Prostate gland (tissue), 2 donors: ENCODE results near the gene RTP5. TPM values are rescaled to one million over a fixed set of nuclear protein-coding genes. Genes with fewer than 3 reads are reported as not detected.

Experiments used
- DNase-seq: peaks from one replicate; pipeline ENCODE4 v3.0.0-alpha.2; 2019; ENCODE audit warnings: low spot score
- H3K27ac ChIP-seq, 2 donors: fragments of 200-600 bp; sonication (generic); 2 replicates each; pipeline ENCODE4 v1.5.1; 2017 to 2019
- H3K27me3 ChIP-seq: fragments of 200-600 bp; sonication (generic); replicated peaks from 2 replicates; pipeline ENCODE4 v1.5.1; 2019; ENCODE audit not compliant: insufficient read depth
- H3K36me3 ChIP-seq, 2 donors: fragments of 200-600 bp; sonication (generic); 1 replicate in 1 of 2; 2 replicates in 1 of 2; pipeline versions ENCODE4 v1.5.1 to v1.8.1; 2017 to 2019
- H3K4me1 ChIP-seq: fragments of 200-600 bp; sonication (generic); replicated peaks from 2 replicates; pipeline ENCODE4 v1.5.1; 2019
- H3K4me3 ChIP-seq, 2 donors: fragments of 200-600 bp; sonication (generic); 2 replicates each; pipeline ENCODE4 v1.5.1; 2017 to 2019
- H3K9me3 ChIP-seq: fragments of 200-600 bp; sonication (generic); 2 replicates; pipeline ENCODE4 v1.5.1; 2017
- CTCF ChIP-seq, 4 experiments: fragments of 200-600 bp in 2 of 4; fragments of 450-650 bp in 2 of 4; sonication (generic) in 2 of 4; IDR thresholded peaks; 1 replicate in 3 of 4; 2 replicates in 1 of 4; pipeline ENCODE4 v1.5.1; 2016 to 2019; ENCODE audit warnings: antibody characterized with exemption in 4 of 4, mild to moderate bottlenecking in 2 of 4, moderate library complexity in 2 of 4
- POLR2A ChIP-seq: fragments of 450-650 bp; IDR thresholded peaks from one replicate; pipeline ENCODE4 v1.6.1; 2016; ENCODE audit warnings: antibody characterized with exemption, mild to moderate bottlenecking
- POLR2AphosphoS5 ChIP-seq: sonication (generic); formaldehyde crosslinking; IDR thresholded peaks from one replicate; pipeline ENCODE4 v1.6.1; 2017; ENCODE audit warnings: antibody characterized with exemption
- WGBS: methylation state at CpG from one replicate; pipeline ENCODE4 v1.1.5; 2018; 5-methylcytosine and 5-hydroxymethylcytosine counted together
- intact Hi-C: fragments of 100-400 bp; cut with DNase I; formaldehyde crosslinking; loops from one replicate; pipeline ENCODE4 v1.14.2; 2022
- total RNA-seq, 2 donors: library from RNA; depleted of rRNA; stranded (reverse); fragments of >200 nt; gene quantifications; one replicate each; pipeline ENCODE4 v1.1.0, GENCODE V29; 2016

The RTP5 gene
- total RNA-seq, 2 donors from 2014 or later, result 0.14 to 0.28 TPM

GRCh38 chr2:241863536-241863954, 6.0 kb upstream of the RTP5 start:
- Histone ChIP-seq H3K36me3 (no peaks in the 10 kb centered on the region), H3K4me3 (no peak overlapping the region), H3K4me1 (no peaks in the 10 kb centered on the region), H3K27me3 (no peaks in the 10 kb centered on the region), H3K9me3 (no peaks in the 10 kb centered on the region), H3K27ac (no peak overlapping the region)
- no peak for TF ChIP-seq POLR2AphosphoS5
- no peak for TF ChIP-seq CTCF (IDR thresholded peaks at IDR 0.05)
- no peak for TF ChIP-seq POLR2A
- no peak for DNase-seq
- intact Hi-C loops, result no loop called here
- 13% methylated on average over 29 of the region's 29 CpGs for WGBS

GRCh38 chr2:241864168-241864849, 5.2 kb upstream of the RTP5 start:
- Histone ChIP-seq H3K27ac (no peak overlapping the region), H3K4me1 (peaks cover 5% of the 10 kb centered on the region), H3K36me3 (no peaks in the 10 kb centered on the region), H3K9me3 (no peaks in the 10 kb centered on the region), H3K4me3 (no peak overlapping the region), H3K27me3 (no peaks in the 10 kb centered on the region)
- no peak for DNase-seq
- intact Hi-C loops, result no loop called here
- 91% methylated on average over 2 of the region's 2 CpGs for WGBS
- TF ChIP-seq CTCF (IDR thresholded peaks at IDR 0.05), result no peak
- no peak for TF ChIP-seq POLR2AphosphoS5
- TF ChIP-seq POLR2A, result no peak

GRCh38 chr2:241864850-241865213, 4.7 kb upstream of the RTP5 start:
- H3K27ac ChIP-seq, result no peak overlapping the region
- 93% methylated on average over 5 of the region's 5 CpGs for WGBS
- H3K4me1 ChIP-seq, result peaks cover 5% of the 10 kb centered on the region
- H3K9me3 ChIP-seq, result no peaks in the 10 kb centered on the region
- no peaks in the 10 kb centered on the region for H3K27me3 ChIP-seq
- TF ChIP-seq CTCF (IDR thresholded peaks at IDR 0.05), result no peak
- TF ChIP-seq POLR2A, result no peak
- TF ChIP-seq POLR2AphosphoS5, result no peak
- no peak overlapping the region for H3K4me3 ChIP-seq
- intact Hi-C loops, result no loop called here
- no peaks in the 10 kb centered on the region for H3K36me3 ChIP-seq
- DNase-seq, result no peak

- H3K9me3 ChIP-seq, result no peaks in the 10 kb centered on the region
- DNase-seq, result no peak
- no peak overlapping the region for H3K4me3 ChIP-seq
- intact Hi-C loops, result no loop called here
- H3K27me3 ChIP-seq, result no peaks in the 10 kb centered on the region
- WGBS, result 89% methylated on average over 3 of the region's 3 CpGs
- no peaks in the 10 kb centered on the region for H3K36me3 ChIP-seq
- no peak for TF ChIP-seq CTCF (IDR thresholded peaks at IDR 0.05)
- no peak for TF ChIP-seq POLR2AphosphoS5
- no peak for TF ChIP-seq POLR2A
- H3K27ac ChIP-seq, result no peak overlapping the region
- H3K4me1 ChIP-seq, result peaks cover 5% of the 10 kb centered on the region
Observed at GRCh38 chr2:241865416-241865956, 4.0 kb upstream of the RTP5 start.
